ENCODE measurements around the gene SYNDIG1. TPM values are rescaled to one million over a fixed set of nuclear protein-coding genes. Genes with fewer than 3 reads are reported as not detected.

Gene SYNDIG1
- polyA plus RNA-seq, 1 experiment = 1.7 TPM

DNA sequence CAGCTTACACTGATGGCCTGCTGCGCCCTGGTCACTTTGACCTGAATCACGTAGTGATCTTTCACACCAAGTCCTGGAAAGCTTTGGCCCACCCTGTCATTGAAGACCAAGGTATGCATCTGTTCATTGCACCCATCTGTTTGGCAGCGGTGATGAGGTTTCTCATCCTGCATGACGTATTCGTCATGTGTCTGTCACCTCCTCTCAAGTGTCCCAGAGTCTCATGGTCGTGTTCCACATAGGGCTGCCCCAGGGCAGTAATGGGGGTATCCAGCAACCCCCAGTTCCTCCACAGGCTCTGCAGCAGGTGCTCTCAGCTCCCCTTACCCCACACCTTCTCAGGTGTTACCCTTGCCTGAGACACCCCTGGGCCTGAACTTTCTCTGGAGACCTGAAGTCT lies 104.1 kb downstream of the SYNDIG1 start:
- Histone ChIP-seq H3K4me3 (ENCODE audit: low read depth, low read length) (no peak overlapping the region), H3K27me3 (ENCODE audit: control insufficient read depth, insufficient read depth, low read length) (no peaks in the 10 kb centered on the region), H3K36me3 (ENCODE audit: control insufficient read depth, insufficient read depth, low read length) (no peaks in the 10 kb centered on the region)
- TF ChIP-seq, protein P1, sequence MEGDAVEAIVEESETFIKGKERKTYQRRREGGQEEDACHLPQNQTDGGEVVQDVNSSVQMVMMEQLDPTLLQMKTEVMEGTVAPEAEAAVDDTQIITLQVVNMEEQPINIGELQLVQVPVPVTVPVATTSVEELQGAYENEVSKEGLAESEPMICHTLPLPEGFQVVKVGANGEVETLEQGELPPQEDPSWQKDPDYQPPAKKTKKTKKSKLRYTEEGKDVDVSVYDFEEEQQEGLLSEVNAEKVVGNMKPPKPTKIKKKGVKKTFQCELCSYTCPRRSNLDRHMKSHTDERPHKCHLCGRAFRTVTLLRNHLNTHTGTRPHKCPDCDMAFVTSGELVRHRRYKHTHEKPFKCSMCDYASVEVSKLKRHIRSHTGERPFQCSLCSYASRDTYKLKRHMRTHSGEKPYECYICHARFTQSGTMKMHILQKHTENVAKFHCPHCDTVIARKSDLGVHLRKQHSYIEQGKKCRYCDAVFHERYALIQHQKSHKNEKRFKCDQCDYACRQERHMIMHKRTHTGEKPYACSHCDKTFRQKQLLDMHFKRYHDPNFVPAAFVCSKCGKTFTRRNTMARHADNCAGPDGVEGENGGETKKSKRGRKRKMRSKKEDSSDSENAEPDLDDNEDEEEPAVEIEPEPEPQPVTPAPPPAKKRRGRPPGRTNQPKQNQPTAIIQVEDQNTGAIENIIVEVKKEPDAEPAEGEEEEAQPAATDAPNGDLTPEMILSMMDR (IDR thresholded peaks at IDR 0.05; ENCODE audit: insufficient read depth, low read depth, low read length) = no peak
- DNase-seq (ENCODE audit: low read depth) = no peak
- POLR2A ChIA-PET = no interaction called here
- CTCF ChIA-PET = no interaction called here

DNA sequence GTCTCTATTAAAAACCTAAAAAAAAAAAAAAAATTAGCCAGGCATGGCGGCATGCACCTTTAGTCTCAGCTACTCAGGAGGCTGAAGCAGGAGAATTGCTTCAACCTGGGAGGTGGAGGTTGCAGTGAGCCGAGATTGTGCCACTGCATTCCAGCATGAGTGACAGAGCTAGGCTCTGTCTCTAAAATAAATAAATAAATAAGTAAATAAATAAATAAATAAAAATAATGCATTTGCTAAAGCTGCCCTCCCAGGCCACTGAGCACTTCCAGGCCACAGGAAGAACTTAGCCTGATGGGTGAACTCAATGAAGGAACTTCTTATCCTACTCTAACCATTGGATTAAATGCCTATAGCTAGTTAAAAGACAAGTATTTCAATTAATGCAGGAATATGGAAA lies 104.9 kb downstream of the SYNDIG1 start:
- H3K36me3 ChIP-seq (ENCODE audit: control insufficient read depth, insufficient read depth, low read length) = no peaks in the 10 kb centered on the region
- H3K4me3 ChIP-seq (ENCODE audit: low read depth, low read length) = no peak overlapping the region
- TF ChIP-seq, protein P1 (IDR thresholded peaks at IDR 0.05; ENCODE audit: insufficient read depth, low read depth, low read length) = no peak
- ChIA-PET POLR2A (no interaction called here), CTCF (no interaction called here)
- DNase-seq (ENCODE audit: low read depth) = no peak
- no peaks in the 10 kb centered on the region for H3K27me3 ChIP-seq (ENCODE audit: control insufficient read depth, insufficient read depth, low read length)

- POLR2A ChIA-PET = no interaction called here
- CTCF ChIA-PET = no interaction called here
- TF ChIP-seq, protein P1 (IDR thresholded peaks at IDR 0.05; ENCODE audit: insufficient read depth, low read depth, low read length) = no peak
- no peak overlapping the region for H3K4me3 ChIP-seq (ENCODE audit: low read depth, low read length)
- no peak for DNase-seq (ENCODE audit: low read depth)
- no peaks in the 10 kb centered on the region for H3K27me3 ChIP-seq (ENCODE audit: control insufficient read depth, insufficient read depth, low read length)
- no peaks in the 10 kb centered on the region for H3K36me3 ChIP-seq (ENCODE audit: control insufficient read depth, insufficient read depth, low read length)
These were observed 105.4 kb downstream of the SYNDIG1 start for GRCh38 chr20:24574797-24575196.

- H3K4me3 ChIP-seq (ENCODE audit: low read depth, low read length) = no peak overlapping the region
- no peak for DNase-seq (ENCODE audit: low read depth)
- ChIA-PET POLR2A (no interaction called here), CTCF (no interaction called here)
- TF ChIP-seq, protein P1 (IDR thresholded peaks at IDR 0.05; ENCODE audit: insufficient read depth, low read depth, low read length) = no peak
- no peaks in the 10 kb centered on the region for H3K36me3 ChIP-seq (ENCODE audit: control insufficient read depth, insufficient read depth, low read length)
- no peaks in the 10 kb centered on the region for H3K27me3 ChIP-seq (ENCODE audit: control insufficient read depth, insufficient read depth, low read length)
These were observed 106.4 kb downstream of the SYNDIG1 start for GRCh38 chr20:24575811-24576210.

DNA sequence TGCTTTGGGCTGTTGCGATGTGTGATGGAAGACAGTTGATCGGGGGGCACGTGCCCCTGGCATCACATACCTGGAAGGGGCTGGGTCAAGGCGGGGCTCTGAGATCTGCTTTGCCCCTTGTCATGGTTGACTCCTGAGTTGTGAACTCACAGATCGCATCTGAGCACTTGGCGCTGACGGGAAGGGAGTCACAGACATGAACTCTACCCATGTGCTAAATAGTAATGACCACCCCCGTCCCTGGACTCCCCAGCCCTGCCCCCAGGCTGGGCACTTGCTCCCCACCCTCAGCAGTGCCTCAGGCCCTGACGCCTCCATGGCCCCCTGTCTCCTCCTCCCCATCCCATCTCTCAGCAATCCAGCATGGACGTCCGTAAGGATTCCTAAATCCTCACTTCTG lies 107.0 kb downstream of the SYNDIG1 start:
- ChIA-PET CTCF (no interaction called here), POLR2A (no interaction called here)
- H3K27me3 ChIP-seq (ENCODE audit: control insufficient read depth, insufficient read depth, low read length) = no peaks in the 10 kb centered on the region
- H3K4me3 ChIP-seq (ENCODE audit: low read depth, low read length) = no peak overlapping the region
- TF ChIP-seq, protein P1 (IDR thresholded peaks at IDR 0.05; ENCODE audit: insufficient read depth, low read depth, low read length) = no peak
- no peak for DNase-seq (ENCODE audit: low read depth)
- no peaks in the 10 kb centered on the region for H3K36me3 ChIP-seq (ENCODE audit: control insufficient read depth, insufficient read depth, low read length)

All from BJ (cell line).